ENCODE results near the gene YIF1B.
"Not testable (repeated sequence)": the region's sequence is repeated elsewhere in the genome, so short reads cannot be mapped to it uniquely, and the experiment has no call there.

YIF1B gene

DNA sequence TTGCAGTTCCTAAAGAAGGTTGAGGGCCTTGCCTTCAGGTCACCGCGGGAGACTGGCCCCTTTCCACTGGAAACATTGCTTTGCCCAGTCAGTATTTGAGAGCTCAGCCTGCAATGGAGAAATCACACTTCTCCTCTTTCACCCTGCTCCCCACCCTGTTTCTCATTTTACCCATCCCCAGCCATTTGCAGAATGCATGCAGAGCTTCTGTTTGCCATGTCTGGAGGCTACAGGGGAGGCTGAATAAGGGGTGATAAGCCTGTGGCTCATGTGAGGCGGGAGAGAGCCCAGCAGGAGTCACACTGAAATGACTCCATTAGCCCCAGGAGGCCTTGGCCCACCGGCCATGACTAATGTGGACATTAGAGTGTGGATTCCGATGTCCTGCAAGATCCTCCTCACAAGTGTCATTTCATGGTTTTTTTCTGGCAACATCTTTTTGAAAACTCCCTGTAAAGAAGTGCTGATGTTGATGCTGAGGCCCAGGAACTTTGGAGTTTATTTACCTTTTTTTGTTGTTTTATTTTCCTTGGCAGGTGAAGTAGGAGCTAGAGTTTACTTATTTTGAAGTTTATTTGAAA lies 45.1 kb downstream of the YIF1B start:
- no peak for DNase-seq

DNA sequence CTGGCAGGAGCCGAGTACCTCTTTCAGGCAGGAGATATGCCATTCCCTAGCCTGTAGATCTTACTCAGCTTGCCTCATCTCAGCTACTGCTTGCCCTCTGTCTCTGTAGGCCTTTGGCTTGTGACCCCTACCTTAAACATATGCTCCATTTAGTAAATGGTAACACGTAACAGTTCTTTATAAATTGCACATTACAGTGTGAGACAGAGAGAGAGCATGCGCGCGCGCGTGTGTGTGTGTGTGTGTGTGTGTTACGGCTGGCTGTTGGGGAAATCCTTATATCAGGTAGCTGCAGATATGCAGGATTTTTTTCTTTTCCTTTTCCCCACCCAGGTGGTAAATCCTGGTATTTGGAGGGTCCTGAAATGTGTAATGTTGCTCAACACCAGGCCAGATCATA lies 47.2 kb downstream of the YIF1B start:
- no peak for DNase-seq

DNA sequence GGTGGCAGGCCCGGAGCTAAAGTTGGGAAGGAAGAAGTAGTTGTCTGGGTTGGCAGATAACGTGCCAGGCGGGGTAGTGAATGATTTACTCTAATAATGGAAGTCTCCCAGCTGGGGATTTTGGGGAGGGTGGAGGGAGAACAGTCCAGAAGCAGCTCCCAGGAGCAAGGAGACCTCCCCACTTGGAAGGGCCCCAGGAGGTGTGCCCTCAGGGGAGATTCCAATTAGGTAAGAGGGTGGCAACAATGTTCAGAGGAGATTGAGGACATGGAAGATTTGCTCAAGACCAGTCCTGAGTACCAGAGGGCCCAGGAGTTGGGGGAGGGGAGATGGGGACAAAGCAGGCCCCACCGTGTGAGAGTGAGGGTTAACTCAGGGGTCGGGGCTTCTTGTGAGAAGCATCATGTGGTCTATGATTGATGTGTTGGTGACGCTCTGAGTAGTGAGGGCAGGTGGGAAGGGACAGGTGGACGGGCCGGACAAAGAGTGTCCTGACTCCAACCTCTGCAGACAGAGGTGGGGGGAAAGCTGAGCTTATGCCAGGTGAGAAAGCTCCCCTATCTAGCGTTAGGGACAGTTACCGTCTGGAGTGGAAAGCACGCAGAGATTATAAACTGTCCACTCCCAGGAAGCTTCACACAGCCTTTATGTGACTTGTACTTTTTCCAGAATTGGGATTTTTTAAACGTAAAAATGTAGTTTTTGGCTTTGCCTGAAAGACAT lies 47.8 kb downstream of the YIF1B start:
- no peak for DNase-seq

DNA sequence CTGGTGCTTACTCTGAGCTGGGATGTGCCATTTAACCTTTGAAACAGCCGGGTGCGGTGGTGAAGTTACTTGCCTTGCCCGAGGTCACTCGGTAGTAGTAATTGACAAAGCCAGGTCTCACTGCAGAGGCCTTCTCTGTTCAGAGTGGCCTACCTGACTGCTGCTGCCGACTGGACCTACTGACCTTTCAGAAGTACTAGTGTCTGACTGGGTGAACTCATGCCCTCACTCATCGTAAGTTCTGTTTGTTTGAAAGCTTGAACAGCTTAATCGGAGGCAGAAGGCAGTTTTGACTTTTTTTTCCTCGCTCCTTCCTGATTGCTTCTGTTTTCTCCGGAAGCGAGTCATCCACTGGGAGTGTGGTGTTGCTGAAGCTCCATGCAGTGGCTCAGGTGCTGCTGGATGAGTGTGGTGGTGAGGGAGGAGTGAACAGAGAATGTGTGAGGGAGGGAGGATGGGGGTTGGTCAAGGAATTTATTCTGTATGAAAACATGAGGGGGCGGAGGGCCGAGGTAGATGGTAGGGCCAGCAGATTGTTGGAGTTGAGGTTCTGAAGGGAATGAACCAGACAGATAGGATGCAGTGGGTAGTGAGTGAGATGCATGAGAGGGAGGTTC lies 48.7 kb downstream of the YIF1B start:
- no peak for DNase-seq

DNA sequence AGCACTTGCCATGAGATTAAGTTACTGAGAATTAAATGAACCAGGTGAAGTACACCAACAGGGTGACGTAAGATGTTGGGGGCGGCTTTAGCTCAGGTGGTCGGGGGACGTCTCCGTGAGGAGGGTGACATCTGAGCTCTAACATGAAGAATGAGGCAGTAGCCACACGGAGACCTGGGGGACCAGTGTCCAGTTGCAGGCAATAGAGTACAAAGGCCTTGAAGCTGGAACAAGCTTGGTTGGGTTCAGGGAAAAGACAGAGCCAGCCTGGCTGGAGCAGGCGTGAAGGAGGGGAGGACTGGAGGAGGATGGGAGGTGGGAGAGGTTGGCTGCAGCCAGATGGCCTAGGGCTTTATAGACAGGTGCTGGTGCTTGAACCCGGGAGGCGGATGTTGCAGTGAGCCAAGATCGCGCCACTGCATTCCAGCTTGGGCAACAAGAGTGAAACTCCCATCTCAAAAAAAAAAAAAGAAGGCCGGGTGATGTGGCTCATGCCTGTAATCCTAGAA lies 49.8 kb downstream of the YIF1B start:
- no peak for DNase-seq

DNA sequence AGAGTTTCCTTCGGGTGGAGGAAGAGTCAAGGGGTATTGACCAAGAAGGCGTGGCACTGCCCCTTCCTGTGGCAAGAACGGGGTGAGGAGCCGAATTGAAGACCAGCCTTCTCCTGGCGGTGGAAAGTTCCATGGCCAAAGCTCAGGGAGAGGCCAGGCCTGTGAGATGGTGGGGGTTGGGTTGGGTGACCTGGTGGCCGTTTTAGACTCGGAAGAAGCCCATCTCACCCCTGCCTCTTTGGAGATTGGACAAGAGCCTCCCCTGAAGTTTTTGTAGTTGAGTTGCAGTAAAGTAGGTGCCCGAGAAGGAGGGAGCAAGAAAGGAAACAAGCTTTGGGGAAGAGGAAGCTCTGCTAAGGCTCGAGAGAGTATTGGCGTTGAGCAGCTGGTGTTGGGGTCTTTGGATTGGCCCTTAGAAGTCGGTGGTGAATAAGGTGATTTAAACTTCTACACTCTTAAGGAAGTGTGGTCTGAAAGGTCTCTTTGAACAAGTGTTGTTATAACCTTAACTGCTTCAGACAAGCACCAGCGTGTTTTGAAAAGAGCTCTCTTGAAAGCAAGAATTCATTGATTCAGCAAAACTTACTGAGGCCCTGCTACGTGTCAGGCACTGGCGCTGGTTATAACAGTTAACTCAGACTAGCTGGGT lies 50.4 kb downstream of the YIF1B start:
- no peak for DNase-seq

DNA sequence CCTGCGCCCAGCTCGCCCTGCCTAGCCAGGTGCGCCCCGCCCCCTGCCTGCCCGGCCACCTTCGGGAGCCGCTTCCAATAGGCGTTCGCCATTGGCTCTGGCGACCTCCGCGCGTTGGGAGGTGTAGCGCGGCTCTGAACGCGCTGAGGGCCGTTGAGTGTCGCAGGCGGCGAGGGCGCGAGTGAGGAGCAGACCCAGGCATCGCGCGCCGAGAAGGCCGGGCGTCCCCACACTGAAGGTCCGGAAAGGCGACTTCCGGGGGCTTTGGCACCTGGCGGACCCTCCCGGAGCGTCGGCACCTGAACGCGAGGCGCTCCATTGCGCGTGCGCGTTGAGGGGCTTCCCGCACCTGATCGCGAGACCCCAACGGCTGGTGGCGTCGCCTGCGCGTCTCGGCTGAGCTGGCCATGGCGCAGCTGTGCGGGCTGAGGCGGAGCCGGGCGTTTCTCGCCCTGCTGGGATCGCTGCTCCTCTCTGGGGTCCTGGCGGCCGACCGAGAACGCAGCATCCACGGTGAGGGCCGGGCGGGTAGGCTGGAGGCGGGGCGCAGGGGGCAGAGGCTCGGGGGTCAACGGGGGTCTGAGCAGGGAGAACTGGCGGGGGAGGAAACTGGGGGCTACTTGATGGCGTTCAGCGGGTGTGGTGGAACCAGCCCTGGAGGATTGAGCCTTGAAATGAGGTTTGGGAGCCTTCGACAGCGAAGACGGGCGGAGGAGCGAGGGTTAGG lies 51.1 kb downstream of the YIF1B start, which contains the start of gene SPINT2:
Gene SPINT2 (plus strand): TSS at position 88 of the 727 bp plus-strand sequence. CDS start 320 bp downstream, at position 408.
- DNase-seq: peak in 2 of 4 experiments; percentile 29 to 43

DNA sequence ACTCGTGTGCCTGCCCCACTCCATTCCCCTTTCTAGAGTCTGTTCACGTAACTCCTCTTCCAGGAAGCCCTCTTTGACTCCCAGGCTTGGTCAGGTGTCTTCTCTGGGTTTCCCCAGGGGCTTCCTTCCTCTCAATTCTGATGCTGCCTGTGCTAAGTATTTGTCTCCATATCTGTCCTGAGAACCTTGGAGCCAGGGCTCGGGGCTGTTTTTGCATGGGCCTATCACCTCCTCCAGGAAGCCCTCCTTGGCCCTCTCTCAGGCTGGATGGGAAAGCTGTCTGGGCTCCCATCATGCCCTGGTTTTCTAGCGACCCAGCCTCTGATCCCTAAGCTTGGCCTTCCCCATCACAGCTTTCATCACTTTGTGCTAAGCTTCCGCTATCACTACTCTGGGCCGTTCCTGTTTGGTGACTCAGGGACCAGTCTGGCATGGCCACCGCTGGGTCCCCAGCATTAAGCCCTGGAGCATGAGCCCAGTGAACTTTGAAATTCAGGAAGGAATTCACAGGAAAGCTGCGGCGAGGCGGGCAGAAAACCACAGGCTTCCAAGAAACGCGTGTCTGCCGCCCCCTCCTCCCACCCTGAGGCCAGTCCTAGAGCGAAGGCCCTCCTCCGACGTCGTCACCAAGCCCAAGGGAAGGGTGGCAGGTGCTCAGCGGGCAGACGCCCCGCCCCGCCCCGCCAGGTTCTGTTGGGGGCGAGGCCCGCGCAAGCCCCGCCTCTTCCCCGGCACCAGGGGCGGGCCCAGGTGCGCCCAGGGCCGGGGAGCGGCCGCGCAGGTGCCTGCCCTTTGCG lies 51.9 kb downstream of the YIF1B start:
- DNase-seq: peak; percentile 37 to 66 (median 51)

DNA sequence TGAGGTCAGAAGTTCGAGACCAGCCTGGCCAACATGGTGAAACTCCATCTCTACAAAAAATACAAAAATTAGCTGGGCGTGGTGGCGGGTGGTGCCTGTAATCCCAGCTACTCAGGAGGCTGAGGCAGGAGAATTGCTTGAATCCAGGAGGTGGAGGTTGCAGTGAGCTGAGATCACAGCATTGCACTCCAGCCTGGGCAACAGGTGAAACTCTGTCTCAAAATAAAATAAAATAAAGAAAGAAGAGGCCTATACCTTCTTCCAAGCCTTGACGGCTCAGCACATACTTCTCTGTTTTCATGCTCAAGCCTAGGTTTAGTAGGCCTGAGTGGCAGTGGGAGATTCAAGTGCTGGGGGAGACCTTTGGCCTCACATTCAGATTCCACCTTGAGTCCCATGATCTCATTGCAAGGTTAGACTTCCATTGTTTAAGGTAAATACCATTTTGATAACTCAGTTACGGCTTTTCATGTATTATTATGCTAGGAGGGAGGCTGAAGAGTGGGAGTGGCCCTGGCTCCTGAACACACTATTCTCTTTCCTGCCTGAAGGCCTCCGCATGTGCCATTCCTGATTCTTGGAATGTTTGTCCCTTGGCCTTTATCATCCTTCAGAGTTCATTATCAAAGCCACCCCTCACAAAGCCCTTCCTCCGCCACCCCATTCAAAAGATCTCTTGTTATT lies 53.0 kb downstream of the YIF1B start:
- no peak for DNase-seq

DNA sequence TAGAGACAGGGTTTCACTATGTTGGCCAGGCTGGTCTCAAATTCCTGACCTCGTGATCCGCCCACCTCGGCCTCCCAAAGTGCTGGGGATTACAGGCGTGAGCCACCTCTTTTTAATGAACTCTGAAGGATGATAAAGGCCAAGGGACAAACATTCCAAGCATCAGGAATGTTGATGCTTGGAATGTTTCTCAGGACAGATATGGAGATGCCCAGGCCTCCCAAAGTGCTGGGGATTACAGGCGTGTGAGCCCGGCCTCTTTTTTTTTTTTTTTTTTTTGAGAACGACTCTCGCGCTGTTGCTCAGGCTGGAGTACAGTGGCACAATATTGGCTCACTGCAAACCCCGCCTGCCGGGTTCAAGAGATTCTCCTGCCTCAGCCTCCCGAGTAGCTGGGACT lies 53.8 kb downstream of the YIF1B start:
- DNase-seq: not testable (repeated sequence)

DNA sequence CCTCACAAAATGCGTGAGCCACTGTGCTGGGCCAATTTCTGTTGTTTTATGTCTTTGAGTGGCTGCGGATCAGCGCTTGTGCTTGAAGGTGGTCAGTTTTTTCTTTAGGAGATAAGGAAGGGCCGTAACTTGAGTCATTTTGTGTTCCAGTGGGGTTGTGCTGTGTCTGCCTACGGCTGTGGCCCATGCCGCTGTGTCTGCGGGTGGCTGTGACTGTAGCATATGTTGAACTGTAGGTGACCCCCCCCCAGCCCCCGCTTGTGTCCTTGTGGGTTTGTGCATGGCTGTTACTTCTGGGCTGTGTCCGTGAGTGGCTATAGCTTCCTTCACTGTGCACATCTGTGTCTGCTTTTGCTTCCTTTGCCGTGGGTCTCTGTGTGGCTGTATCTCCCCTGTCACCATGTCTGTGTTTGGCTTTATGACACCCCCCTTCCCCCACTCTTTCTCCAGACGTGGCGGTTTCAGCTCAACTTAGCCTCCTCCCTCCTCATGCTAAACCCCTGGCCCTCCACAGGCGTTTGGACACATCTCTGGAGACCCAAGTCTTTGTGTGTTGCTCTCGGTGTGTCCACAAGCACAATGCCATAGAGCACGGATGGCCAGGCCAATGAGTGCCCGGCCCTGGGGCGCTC lies 60.2 kb downstream of the YIF1B start:
- no peak for DNase-seq

DNA sequence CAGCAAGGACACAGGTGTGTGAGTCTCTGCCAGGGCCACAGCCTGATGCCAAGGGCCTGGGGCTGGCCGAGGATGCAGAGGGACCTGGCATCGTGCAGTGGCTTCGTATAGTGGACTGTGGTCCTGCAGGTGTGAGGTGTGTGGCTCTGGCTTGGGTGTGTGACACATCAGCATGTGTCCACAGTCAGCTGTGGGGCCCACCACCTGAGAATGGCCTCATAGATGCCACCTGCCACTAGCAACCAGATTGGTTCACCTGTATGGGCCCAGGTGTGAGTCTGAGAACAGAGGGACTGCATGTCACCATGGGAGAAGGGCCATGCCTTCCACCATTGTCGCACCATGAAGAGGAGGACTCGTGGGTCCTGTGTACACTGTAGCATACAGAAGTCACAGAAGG lies 62.0 kb downstream of the YIF1B start:
- DNase-seq: no peak
